OCI-LY3 (cell line): ENCODE results near the gene CLEC16A.

Experiments used
- H2AFZ ChIP-seq: fragments of 200-600, 300-600 bp; shearing (Covaris generic); 2 replicates; pipeline ENCODE4 v1.6.0; 2014; ENCODE audit warnings: antibody characterized with exemption, low read depth, low read length
- H3K27ac ChIP-seq: fragments of 200-600, 300-600 bp; sonication (generic); 2 replicates; pipeline ENCODE4 v1.5.1; 2014; ENCODE audit warnings: mild to moderate bottlenecking, low read length, moderate library complexity, mixed read lengths
- H3K27me3 ChIP-seq: fragments of 200-600, 300-600 bp; sonication (generic); 2 replicates; pipeline ENCODE4 v1.6.1; 2014; ENCODE audit warnings: low read depth, low read length, mixed read lengths
- H3K36me3 ChIP-seq: fragments of 200-600, 300-600 bp; sonication (generic); replicated peaks from 2 replicates; pipeline ENCODE3; 2014; ENCODE audit warnings: low read depth, low read length, mixed read lengths
- H3K4me1 ChIP-seq: fragments of 300-600, 200-600 bp; sonication (generic); 2 replicates; pipeline ENCODE4 v1.6.1; 2014; ENCODE audit warnings: low read length, mixed read lengths
- H3K4me2 ChIP-seq: fragments of 200-600, 300-600 bp; sonication (generic); 2 replicates; pipeline ENCODE4 v1.6.1; 2014; ENCODE audit warnings: low read length, mixed read lengths
- H3K4me3 ChIP-seq: fragments of 300-600, 200-600 bp; sonication (generic); 2 replicates; pipeline ENCODE4 v1.5.1; 2014; ENCODE audit warnings: antibody characterized with exemption, mild to moderate bottlenecking, low read length, moderate library complexity
- H3K79me2 ChIP-seq: fragments of 300-600, 200-600 bp; shearing (Covaris generic); 2 replicates; pipeline ENCODE4 v1.6.1; 2014; ENCODE audit warnings: mild to moderate bottlenecking, low read length, mixed read lengths
- H3K9ac ChIP-seq: fragments of 300-600, 200-600 bp; shearing (Covaris generic); 2 replicates; pipeline ENCODE4 v1.6.0; 2014; ENCODE audit warnings: mild to moderate bottlenecking, low read length, moderate library complexity
- H3K9me3 ChIP-seq: fragments of 200-600, 300-600 bp; shearing (Covaris generic); 2 replicates; pipeline ENCODE4 v1.6.1; 2014; ENCODE audit warnings: low read length, mixed read lengths; ENCODE audit not compliant: insufficient read depth
- H4K20me1 ChIP-seq: fragments of 200-600, 300-600 bp; sonication (generic); 2 replicates; pipeline ENCODE4 v1.6.1; 2016; ENCODE audit warnings: low read length, mixed read lengths; ENCODE audit not compliant: insufficient read depth
- EZH2phosphoT487 ChIP-seq: fragments of 200-600 bp; shearing (Covaris generic); IDR thresholded peaks from 2 replicates; pipeline ENCODE4 v1.6.1; 2018; ENCODE audit warnings: antibody characterized with exemption, mixed run types, low read depth
- TF ChIP-seq, protein P1 (sequence below): fragments of 200-600, 300-600 bp; sonication (generic); IDR thresholded peaks from 2 replicates; pipeline ENCODE4 v1.5.1; 2014; ENCODE audit warnings: antibody characterized with exemption, low read length, low read depth

Gene CLEC16A

DNA sequence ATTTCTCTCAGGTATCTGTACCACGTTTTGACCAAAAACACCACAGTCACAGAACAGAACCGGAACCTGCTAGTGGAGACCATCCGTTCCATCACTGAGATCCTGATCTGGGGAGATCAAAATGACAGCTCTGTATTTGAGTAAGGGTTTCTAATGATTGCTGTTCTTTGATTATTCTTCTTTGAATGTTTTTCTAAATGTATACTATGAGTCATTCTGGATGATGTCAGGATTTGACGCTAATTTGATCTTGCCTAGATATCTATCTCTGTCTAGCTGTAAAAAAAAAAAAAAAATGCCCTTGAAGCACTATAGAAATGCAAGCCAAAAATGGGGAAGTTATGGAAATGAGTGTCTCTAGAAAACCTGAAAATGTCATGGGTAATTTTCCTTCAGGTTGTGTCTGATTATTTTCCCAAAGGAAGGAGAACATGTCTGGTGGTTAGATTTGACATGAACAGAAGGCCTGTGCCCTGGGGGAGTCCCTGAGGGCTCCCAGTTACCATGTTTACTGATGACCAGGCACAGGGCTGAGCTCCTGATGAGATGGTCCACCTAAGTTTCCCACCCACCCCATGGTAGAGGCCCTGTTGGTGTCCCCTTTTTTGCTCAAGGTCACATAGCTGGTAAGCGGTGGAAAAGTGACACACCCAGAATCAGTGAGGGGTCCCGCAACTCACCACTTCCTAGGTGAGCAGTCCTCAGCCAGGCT, 13.6 kb downstream of the CLEC16A start:
- TF ChIP-seq EZH2phosphoT487, result no peak
- TF ChIP-seq, protein P1, sequence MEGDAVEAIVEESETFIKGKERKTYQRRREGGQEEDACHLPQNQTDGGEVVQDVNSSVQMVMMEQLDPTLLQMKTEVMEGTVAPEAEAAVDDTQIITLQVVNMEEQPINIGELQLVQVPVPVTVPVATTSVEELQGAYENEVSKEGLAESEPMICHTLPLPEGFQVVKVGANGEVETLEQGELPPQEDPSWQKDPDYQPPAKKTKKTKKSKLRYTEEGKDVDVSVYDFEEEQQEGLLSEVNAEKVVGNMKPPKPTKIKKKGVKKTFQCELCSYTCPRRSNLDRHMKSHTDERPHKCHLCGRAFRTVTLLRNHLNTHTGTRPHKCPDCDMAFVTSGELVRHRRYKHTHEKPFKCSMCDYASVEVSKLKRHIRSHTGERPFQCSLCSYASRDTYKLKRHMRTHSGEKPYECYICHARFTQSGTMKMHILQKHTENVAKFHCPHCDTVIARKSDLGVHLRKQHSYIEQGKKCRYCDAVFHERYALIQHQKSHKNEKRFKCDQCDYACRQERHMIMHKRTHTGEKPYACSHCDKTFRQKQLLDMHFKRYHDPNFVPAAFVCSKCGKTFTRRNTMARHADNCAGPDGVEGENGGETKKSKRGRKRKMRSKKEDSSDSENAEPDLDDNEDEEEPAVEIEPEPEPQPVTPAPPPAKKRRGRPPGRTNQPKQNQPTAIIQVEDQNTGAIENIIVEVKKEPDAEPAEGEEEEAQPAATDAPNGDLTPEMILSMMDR, result no peak
- Histone ChIP-seq H2AFZ (no peak overlapping the region), H3K27ac (no peak overlapping the region), H3K4me1 (peaks cover 28% of the 10 kb centered on the region), H3K27me3 (no peaks in the 10 kb centered on the region), H3K4me2 (peak overlapping the region; percentile 40), H3K4me3 (no peak overlapping the region), H3K79me2 (peaks cover 10% of the 10 kb centered on the region), H4K20me1 (no peaks in the 10 kb centered on the region; the same call in 1 of the 2 replicates), H3K9me3 (no peaks in the 10 kb centered on the region), H3K36me3 (peaks cover 4% of the 10 kb centered on the region), H3K9ac (no peak overlapping the region)

GRCh38 chr16:10959161-10959560, 14.8 kb downstream of the CLEC16A start:
- Histone ChIP-seq H3K4me1 (peaks cover 29% of the 10 kb centered on the region), H3K27ac (no peak overlapping the region), H3K4me3 (no peak overlapping the region), H3K9me3 (no peaks in the 10 kb centered on the region), H4K20me1 (no peaks in the 10 kb centered on the region), H2AFZ (no peak overlapping the region), H3K4me2 (no peak overlapping the region), H3K27me3 (no peaks in the 10 kb centered on the region), H3K79me2 (peaks cover 10% of the 10 kb centered on the region), H3K36me3 (peaks cover 6% of the 10 kb centered on the region), H3K9ac (no peak overlapping the region)
- TF ChIP-seq EZH2phosphoT487, result no peak
- TF ChIP-seq, protein P1, result no peak

GRCh38 chr16:10961231-10961630, 16.9 kb downstream of the CLEC16A start:
- peaks cover 10% of the 10 kb centered on the region for H3K36me3 ChIP-seq
- peaks cover 41% of the 10 kb centered on the region for H3K4me1 ChIP-seq
- no peaks in the 10 kb centered on the region for H4K20me1 ChIP-seq
- H3K27me3 ChIP-seq, result no peaks in the 10 kb centered on the region
- no peak overlapping the region for H3K9ac ChIP-seq
- peaks cover 2% of the 10 kb centered on the region; the same call in 1 of the 2 replicates for H3K9me3 ChIP-seq
- H3K4me3 ChIP-seq, result no peak overlapping the region
- TF ChIP-seq EZH2phosphoT487, result no peak
- TF ChIP-seq, protein P1, result no peak
- no peaks in the 10 kb centered on the region for H3K79me2 ChIP-seq
- H2AFZ ChIP-seq, result no peak overlapping the region
- no peak overlapping the region for H3K27ac ChIP-seq
- no peak overlapping the region for H3K4me2 ChIP-seq

DNA sequence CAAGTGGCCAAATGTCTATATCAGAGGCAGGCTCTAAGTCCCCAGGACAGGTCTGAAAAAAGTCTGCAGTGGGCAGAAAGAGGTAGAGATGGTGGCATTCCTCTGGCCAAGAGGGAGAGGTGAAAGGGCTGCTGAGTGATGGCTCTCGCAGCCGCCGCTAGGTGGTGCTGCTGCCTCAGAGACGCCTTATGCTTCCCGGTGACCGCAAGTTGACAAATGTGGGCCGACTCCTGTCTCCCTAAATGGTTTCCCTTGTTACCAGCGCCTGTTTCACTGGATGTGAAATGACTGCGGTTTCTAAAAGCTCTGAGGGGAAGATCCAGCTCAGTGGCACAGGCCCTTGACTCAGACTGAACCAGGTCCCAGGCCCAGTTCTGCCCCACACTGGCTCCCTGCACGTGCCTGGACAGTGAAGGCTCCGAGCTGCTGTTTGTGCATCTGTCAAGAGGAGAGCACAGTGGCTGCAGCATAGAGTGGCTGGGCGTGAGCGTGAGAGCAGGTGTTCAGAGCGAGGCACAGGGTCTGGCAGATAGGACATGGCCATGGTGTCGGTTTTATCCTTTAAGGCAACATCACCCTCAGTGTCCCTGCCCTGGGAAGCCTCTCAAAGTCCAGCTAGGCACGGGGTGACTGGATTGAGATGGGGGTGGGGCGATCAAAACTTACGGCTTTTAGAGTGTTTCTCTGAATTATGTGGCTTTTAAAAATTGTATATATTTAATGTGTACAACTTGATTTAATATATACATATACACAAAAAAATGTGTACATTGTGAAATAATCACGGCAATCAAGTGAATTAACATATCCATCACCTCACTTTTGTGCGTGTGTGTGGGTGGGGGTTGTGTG, 19.9 kb downstream of the CLEC16A start:
- peak overlapping the region; percentile 22 for H3K9ac ChIP-seq
- H3K27ac ChIP-seq, result peak overlapping the region; percentile 78
- peak overlapping the region; percentile 82 for H3K4me2 ChIP-seq
- TF ChIP-seq, protein P1, result peak; percentile 91
- TF ChIP-seq EZH2phosphoT487, result no peak
- H3K36me3 ChIP-seq, result peaks cover 12% of the 10 kb centered on the region
- H3K9me3 ChIP-seq, result peaks cover 3% of the 10 kb centered on the region; the same call in 1 of the 2 replicates
- peak overlapping the region; percentile 58 for H3K4me3 ChIP-seq
- no peaks in the 10 kb centered on the region for H3K79me2 ChIP-seq
- H4K20me1 ChIP-seq, result no peaks in the 10 kb centered on the region
- H3K4me1 ChIP-seq, result peaks cover 36% of the 10 kb centered on the region
- no peak overlapping the region for H2AFZ ChIP-seq
- H3K27me3 ChIP-seq, result no peaks in the 10 kb centered on the region
